ENCODE measurements around the gene PKIB.

DNA sequence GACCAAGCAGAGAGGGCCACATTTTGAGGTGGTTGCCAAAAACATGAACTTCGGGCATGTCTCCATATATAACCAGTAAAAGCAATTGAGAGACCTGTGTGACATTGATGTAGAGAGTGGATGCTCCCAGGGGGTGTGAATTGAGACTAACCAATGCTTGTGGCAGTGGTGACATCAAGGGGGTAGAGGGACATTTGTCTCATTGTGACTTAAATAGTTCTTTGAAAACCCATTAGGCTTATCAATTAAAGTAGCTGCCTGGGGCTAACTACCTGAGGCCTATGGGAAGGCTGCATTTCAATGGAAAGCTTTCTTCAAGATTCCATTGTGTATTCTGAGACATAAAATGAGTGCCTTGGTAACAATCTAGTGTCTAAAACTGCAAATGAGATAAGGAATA is 87.3 kb downstream of the PKIB start:
- TF ChIP-seq, protein P1, sequence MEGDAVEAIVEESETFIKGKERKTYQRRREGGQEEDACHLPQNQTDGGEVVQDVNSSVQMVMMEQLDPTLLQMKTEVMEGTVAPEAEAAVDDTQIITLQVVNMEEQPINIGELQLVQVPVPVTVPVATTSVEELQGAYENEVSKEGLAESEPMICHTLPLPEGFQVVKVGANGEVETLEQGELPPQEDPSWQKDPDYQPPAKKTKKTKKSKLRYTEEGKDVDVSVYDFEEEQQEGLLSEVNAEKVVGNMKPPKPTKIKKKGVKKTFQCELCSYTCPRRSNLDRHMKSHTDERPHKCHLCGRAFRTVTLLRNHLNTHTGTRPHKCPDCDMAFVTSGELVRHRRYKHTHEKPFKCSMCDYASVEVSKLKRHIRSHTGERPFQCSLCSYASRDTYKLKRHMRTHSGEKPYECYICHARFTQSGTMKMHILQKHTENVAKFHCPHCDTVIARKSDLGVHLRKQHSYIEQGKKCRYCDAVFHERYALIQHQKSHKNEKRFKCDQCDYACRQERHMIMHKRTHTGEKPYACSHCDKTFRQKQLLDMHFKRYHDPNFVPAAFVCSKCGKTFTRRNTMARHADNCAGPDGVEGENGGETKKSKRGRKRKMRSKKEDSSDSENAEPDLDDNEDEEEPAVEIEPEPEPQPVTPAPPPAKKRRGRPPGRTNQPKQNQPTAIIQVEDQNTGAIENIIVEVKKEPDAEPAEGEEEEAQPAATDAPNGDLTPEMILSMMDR (conservative IDR thresholded peaks at IDR 0.05), result no peak
- no peak for TF ChIP-seq ZFX (IDR thresholded peaks at IDR 0.05)
